GM19025 (cell line): ENCODE results near the gene MACROD2.
A peak's percentile ranks its signal among the peaks of the same experiment; 100 is the strongest.

ENCODE experiments used
- ATAC-seq: cut with Tn5 transposase; IDR thresholded peaks from one replicate; pipeline ENCODE4 v1.9.1; 2021; ENCODE audit warnings: mild to moderate bottlenecking, low read depth, moderate library complexity; ENCODE audit not compliant: unreplicated experiment

MACROD2 gene

GRCh38 chr20:14685183-14685582 is 689.9 kb downstream of the MACROD2 start:
- no peak for ATAC-seq

- no peak for ATAC-seq
These were observed 692.0 kb downstream of the MACROD2 start for GRCh38 chr20:14687313-14687712.

GRCh38 chr20:14688005-14688404 is 692.7 kb downstream of the MACROD2 start:
- no peak for ATAC-seq

DNA sequence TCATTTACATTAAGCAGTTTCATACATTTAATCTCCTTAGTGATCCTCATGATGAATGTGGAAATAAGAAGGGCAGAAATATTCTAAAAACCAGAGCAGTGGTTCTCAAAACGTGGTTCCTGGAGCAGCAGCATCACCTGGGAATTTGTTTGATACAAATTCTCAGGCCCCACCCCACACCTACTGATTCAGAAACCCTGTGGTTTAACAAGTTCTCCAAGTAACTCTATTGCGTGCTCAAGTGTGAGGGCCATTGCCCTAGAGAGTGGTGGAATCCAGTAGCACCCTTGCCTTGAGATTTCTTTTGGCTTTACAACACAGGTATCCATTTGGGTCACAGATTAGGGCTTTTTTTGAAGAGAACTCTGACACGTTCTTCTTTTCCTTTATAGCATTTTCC is 696.7 kb downstream of the MACROD2 start:
- ATAC-seq: peak; percentile 65

DNA sequence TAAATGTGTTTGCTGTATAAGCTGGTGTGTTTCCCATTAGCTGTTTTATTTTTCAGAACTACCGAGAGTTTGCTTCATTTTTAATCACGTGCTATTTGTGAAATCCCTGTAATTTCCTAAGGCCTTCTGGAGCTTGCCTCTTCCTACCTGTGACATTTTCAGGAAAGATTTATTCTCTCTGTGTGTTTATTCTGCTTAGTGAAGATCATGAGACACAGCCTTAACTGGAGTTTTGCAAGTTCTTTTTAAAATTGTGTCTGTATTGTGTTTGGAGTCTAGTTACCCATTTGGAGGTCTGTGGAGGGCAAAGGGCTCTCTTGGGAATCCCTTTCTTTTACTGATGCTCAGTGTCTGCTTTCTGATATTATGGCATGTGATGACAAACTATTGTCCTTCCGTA is 701.2 kb downstream of the MACROD2 start:
- ATAC-seq: no peak

DNA sequence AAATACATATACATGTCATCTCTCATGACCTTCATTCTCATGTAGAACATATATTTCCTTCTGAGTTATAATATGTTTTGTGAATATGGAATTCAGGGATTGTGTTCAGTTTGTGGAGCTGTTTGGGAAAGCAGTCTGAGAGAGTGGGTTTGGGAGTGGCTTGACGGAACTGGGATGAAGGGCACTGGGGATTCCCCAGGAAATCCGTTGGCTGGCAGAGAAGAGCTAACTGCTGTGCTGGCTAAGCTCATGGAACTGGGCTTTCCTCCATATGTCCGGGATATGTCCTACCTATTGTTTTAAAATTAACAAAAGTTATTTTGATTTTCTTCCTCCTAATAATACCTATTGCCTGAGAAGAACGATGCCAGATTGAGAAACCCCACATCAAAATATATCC is 701.6 kb downstream of the MACROD2 start:
- ATAC-seq: no peak

GRCh38 chr20:14698125-14698524 is 702.8 kb downstream of the MACROD2 start:
- no peak for ATAC-seq

DNA sequence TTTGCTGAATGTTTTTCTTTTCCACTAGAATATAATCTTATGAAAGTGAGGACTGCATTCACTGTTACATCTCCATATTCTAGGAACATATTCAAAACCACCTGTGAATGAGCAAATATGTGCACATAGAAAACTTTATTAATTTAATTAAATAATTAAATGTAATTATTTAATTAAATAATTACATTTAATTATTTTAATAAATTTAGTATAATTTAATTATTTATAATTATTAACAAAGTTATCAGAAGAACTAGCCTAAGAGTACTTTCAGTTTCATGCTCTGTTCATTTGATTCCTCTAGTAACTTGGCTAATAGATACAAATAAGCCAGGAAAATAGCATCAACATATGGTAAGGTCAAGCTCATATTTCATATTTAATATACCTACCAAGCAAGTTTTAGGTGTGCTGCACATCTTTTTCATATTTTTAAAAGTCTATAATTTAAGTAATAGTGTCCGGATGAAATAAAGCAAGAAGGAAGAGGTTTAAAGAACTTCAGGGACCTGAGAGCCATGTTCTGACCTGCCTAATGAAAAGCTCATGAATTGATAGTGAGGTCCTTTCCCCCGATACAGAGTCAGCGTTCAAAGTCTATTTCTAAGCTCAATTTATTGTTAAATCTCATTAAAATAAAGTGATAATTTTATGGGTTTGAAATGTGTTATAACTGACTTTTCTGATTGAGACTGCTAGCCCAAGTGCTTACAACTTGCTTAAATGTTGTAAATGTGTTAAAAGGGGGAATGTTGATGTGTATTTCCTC is 703.5 kb downstream of the MACROD2 start:
- no peak for ATAC-seq

DNA sequence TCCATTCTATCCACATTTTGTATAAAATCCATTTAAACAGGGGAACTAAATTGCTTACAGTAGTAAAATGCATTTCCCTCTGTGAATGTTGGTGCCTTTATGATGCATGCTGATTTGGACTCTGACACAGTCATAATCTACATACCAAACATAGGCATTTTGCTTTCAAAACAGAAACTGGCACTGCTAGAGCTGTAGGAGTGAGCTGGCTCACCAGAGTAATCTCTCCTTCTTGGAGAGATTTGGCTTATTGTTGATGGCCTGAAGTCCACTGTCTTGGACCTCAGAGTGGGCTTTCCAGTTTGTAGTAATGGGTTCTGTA is 705.3 kb downstream of the MACROD2 start:
- ATAC-seq: peak; percentile 61

DNA sequence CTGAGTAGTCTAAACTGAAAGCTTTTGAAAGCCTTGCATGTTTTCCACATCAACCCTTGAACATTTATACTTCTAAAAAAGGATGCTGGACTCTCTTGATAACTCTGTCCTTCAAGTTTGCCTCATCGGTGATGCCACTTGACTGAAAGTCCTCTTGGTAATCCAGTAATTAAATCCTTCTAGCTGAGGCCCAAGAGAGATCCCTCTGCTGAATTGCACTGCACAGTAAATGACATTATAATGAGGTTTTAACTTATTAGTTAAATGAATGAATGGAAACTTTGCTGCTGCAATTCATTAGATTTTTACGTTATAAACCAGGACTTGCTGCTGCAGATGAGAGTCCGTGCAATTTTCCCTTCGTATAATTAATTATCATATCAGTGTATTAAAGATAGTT is 706.0 kb downstream of the MACROD2 start:
- ATAC-seq: no peak

- no peak for ATAC-seq
These were observed 711.2 kb downstream of the MACROD2 start for GRCh38 chr20:14706555-14706954.

DNA sequence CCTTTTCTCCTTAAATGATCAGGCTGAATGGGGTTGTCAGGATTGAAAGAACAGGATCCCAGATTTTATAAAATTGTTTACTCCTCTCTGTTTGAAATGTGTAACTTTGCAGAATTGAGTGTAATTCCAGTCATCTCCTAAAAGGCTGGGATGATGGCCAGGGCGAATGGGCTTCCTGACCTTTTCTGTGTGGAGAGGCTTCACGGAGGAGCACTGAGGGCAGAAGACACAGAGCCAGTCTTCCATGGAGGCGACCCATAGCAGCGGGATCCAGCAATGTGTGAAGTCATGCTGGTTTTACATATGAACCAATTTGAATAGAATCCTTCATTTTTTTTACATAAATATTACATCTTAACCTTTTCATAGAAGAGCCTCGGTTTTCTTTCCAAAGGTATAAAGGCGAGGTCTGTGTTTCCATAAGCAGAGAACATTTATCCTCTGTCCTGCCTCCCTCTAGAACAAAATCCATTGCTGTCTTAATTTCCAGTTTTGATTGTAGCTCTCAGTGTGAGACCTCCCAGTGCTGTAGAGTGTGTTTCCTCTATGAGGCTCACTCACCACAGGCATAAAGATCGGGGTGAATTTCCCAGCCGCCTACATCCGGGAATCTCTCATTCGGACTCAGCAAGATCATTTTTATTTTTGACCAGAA is 711.8 kb downstream of the MACROD2 start:
- ATAC-seq: no peak

DNA sequence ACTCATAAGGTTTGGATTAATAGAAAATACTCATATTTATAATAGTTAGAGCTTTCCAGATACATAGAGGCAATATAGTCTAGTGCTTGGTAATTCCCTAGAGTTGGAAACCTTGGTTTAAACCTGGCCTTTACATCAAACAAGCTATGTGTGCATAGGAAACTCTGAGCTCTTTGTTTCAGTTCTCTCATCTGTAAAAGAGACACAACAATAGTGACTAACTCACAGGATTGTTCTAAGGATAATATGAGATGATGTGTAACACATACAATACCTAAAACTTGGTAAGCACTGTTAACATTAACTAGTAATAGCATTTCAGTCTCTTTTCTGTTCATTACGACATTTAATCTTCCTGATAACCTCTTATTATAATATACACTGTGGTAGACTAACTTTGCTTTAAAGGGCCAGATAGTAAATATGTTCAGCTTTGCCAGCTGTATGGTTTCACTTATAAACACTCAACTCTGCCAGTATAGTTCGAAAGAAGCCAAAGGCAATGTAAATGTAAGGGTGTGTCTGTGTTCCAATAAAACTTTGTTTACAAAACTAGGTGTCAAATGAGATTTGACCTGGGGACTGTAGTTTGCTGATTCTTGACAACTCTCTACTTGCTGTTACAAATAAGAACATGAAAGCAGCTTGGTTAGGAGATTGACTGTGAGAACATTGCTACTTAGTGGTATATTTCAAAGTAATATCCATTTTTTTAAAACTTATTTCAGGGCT is 712.7 kb downstream of the MACROD2 start:
- ATAC-seq: no peak

GRCh38 chr20:14709439-14709838 is 714.1 kb downstream of the MACROD2 start:
- no peak for ATAC-seq

GRCh38 chr20:14710951-14711350 is 715.6 kb downstream of the MACROD2 start:
- ATAC-seq: no peak

GRCh38 chr20:14711652-14712051 is 716.3 kb downstream of the MACROD2 start:
- ATAC-seq: no peak

- no peak for ATAC-seq
These were observed 717.0 kb downstream of the MACROD2 start for GRCh38 chr20:14712302-14712739.

DNA sequence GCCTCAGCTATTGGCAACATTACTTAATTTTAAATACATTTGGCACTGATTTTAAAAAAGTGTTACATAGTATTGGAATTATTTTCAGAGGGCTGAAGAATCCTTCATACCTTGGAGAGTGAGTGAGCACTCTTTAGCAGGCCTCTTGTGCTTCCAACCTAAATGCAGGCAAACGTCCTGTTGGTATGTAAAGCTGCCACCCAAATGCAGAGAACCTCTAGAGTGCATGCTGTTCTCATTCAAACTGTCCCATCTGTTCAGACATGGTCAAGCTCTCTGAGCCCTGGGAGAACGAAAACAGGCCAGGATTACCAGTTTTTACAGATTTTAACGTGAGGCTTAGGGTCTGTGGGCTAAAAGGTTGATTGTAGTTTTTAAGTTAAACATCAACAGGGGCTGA is 720.1 kb downstream of the MACROD2 start:
- ATAC-seq: no peak

DNA sequence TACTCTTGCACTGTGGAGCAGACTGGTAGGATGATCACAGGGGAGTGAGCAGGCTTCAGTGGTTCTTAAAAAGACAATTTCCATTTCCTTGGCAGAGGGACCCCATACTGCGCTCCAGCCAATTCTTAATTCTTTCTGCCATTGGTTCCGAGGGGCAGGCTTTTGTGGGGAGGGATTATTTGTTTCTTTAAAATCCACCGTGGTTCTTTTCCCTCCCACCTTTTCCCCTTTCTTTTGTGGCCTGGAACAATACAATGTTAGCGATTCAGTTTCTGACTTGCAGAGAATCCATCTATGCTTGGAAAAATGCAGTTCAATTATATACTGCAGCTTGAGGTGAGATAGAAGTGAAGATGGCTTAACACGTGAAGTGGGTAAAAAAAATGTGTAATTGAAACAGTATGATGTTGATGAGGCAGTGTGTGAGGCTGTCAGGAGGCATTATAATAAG is 721.1 kb downstream of the MACROD2 start:
- no peak for ATAC-seq

- ATAC-seq: peak; percentile 88
These were observed 722.1 kb downstream of the MACROD2 start for GRCh38 chr20:14717134-14717999.

DNA sequence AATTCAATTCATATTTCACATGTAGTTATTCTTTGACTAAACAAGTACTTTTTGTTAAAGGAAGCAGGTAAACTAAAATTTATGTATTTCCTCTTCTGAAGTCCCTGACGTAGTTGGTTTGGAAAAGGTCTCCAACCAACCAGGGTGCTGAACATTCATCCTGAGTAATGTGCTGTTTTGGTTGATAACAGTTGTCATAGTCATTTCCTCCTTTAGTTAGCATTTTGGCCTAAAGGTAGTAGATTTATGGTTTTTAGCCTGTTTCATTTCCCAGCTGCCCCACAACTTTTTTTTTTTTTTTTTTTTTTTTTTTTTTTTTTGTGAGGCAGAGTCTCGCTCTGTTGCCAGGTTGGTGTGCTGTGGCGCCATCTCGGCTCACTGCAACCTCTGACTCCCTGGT is 724.9 kb downstream of the MACROD2 start:
- no peak for ATAC-seq
